ENCODE data around the gene COL6A6. TPM values are rescaled to one million over a fixed set of nuclear protein-coding genes. Genes with fewer than 3 reads are reported as not detected.

COL6A6 gene
- polyA plus RNA-seq, 1 experiment, result not detected

GRCh38 chr3:130506031-130506430 is 10.9 kb upstream of the COL6A6 start:
- no peak for DNase-seq (ENCODE audit: low read depth)
- POLR2A ChIA-PET, result no interaction called here
- TF ChIP-seq, protein P1, sequence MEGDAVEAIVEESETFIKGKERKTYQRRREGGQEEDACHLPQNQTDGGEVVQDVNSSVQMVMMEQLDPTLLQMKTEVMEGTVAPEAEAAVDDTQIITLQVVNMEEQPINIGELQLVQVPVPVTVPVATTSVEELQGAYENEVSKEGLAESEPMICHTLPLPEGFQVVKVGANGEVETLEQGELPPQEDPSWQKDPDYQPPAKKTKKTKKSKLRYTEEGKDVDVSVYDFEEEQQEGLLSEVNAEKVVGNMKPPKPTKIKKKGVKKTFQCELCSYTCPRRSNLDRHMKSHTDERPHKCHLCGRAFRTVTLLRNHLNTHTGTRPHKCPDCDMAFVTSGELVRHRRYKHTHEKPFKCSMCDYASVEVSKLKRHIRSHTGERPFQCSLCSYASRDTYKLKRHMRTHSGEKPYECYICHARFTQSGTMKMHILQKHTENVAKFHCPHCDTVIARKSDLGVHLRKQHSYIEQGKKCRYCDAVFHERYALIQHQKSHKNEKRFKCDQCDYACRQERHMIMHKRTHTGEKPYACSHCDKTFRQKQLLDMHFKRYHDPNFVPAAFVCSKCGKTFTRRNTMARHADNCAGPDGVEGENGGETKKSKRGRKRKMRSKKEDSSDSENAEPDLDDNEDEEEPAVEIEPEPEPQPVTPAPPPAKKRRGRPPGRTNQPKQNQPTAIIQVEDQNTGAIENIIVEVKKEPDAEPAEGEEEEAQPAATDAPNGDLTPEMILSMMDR (IDR thresholded peaks at IDR 0.05; ENCODE audit: insufficient read depth, low read depth, low read length), result no peak

GRCh38 chr3:130507746-130508145 is 9.2 kb upstream of the COL6A6 start:
- no peak overlapping the region for H3K4me3 ChIP-seq (ENCODE audit: low read depth, low read length)
- TF ChIP-seq, protein P1 (IDR thresholded peaks at IDR 0.05; ENCODE audit: insufficient read depth, low read depth, low read length), result no peak
- H3K27me3 ChIP-seq (ENCODE audit: control insufficient read depth, insufficient read depth, low read length), result no peaks in the 10 kb centered on the region
- ChIA-PET CTCF (no interaction called here), POLR2A (no interaction called here)
- H3K36me3 ChIP-seq (ENCODE audit: control insufficient read depth, insufficient read depth, low read length), result no peaks in the 10 kb centered on the region
- DNase-seq (ENCODE audit: low read depth), result no peak

More at GRCh38 chr3:130506031-130506430, 10.9 kb upstream of the COL6A6 start:
- no peak overlapping the region for H3K4me3 ChIP-seq (ENCODE audit: low read depth, low read length)
- no peaks in the 10 kb centered on the region for H3K27me3 ChIP-seq (ENCODE audit: control insufficient read depth, insufficient read depth, low read length)
- CTCF ChIA-PET, result no interaction called here
- no peaks in the 10 kb centered on the region for H3K36me3 ChIP-seq (ENCODE audit: control insufficient read depth, insufficient read depth, low read length)

- CTCF ChIA-PET, result no interaction called here
- no peak for DNase-seq (ENCODE audit: low read depth)
- POLR2A ChIA-PET, result no interaction called here
These were observed 8.0 kb upstream of the COL6A6 start for GRCh38 chr3:130509008-130509407.

DNA sequence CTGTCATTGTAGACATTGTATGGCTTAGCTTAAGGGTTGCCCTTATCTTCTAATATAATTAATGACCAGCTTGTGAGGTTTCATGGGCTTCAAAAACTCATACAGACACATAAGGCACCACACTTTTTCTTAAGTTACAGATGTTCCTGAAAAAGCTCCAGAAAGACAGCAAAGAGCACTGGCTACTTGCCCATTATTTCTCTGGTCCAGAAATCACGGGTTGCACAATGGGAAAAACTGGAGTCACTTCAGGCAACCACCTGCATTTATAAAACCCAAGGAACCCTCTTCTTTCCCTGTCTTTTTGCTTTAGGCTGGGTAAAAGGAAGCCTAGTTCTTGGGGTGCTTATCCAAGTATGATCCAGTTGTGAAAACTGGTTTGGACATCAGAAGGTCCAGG is 2.3 kb upstream of the COL6A6 start:
- ChIA-PET POLR2A (no interaction called here), CTCF (no interaction called here)
- DNase-seq (ENCODE audit: low read depth), result no peak
- no peaks in the 10 kb centered on the region for H3K36me3 ChIP-seq (ENCODE audit: control insufficient read depth, insufficient read depth, low read length)
- H3K27me3 ChIP-seq (ENCODE audit: control insufficient read depth, insufficient read depth, low read length), result peaks cover 2% of the 10 kb centered on the region
- no peak overlapping the region for H3K4me3 ChIP-seq (ENCODE audit: low read depth, low read length)
- TF ChIP-seq, protein P1 (IDR thresholded peaks at IDR 0.05; ENCODE audit: insufficient read depth, low read depth, low read length), result no peak

More at GRCh38 chr3:130509008-130509407, 8.0 kb upstream of the COL6A6 start:
- H3K36me3 ChIP-seq (ENCODE audit: control insufficient read depth, insufficient read depth, low read length), result no peaks in the 10 kb centered on the region
- no peaks in the 10 kb centered on the region for H3K27me3 ChIP-seq (ENCODE audit: control insufficient read depth, insufficient read depth, low read length)
- TF ChIP-seq, protein P1 (IDR thresholded peaks at IDR 0.05; ENCODE audit: insufficient read depth, low read depth, low read length), result no peak
- no peak overlapping the region for H3K4me3 ChIP-seq (ENCODE audit: low read depth, low read length)

DNA sequence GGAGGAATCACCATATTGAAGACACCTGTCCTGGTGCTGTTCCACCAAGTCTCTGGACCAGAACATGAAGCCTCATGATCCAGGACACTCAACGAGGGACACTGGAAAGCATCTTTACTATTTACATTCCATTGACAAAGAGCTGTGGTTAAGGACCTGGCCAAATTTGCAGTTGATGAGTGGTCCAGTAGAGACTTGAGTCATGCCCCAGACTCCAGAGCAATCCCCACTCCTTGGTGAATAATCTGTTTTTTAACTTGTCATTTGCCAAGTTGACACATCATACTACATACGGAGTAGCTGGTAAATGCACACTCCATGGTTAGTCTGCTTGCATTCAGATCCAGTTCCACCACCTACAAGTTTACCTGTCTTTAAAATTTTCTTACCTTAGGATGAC is 1.2 kb upstream of the COL6A6 start:
- H3K4me3 ChIP-seq (ENCODE audit: low read depth, low read length), result no peak overlapping the region
- peaks cover 2% of the 10 kb centered on the region for H3K27me3 ChIP-seq (ENCODE audit: control insufficient read depth, insufficient read depth, low read length)
- CTCF ChIA-PET, result no interaction called here
- no peaks in the 10 kb centered on the region for H3K36me3 ChIP-seq (ENCODE audit: control insufficient read depth, insufficient read depth, low read length)
- TF ChIP-seq, protein P1 (IDR thresholded peaks at IDR 0.05; ENCODE audit: insufficient read depth, low read depth, low read length), result no peak
- DNase-seq (ENCODE audit: low read depth), result no peak
- POLR2A ChIA-PET, result no interaction called here

All from BJ (cell line).